Glutamatergic neuron (in vitro differentiated cells): Measurements from ENCODE around the gene CFAP74. TPM values are rescaled to one million over a fixed set of nuclear protein-coding genes. Genes with fewer than 3 reads are reported as not detected.

Experiments
- DNase-seq: peaks from one replicate; pipeline ENCODE4 v3.0.0; 2022
- H3K27ac Mint-ChIP-seq: one replicate; pipeline ENCODE4 v1.8.0; 2020; ENCODE audit warnings: mild to moderate bottlenecking, mixed read lengths, inconsistent platforms; ENCODE audit not compliant: unreplicated experiment
- H3K27me3 Mint-ChIP-seq: one replicate; pipeline ENCODE4 v1.8.0; 2020; ENCODE audit warnings: mild to moderate bottlenecking, moderate library complexity, mixed read lengths, inconsistent platforms; ENCODE audit not compliant: unreplicated experiment
- H3K36me3 Mint-ChIP-seq: one replicate; pipeline ENCODE4 v1.8.0; 2020; ENCODE audit warnings: mild to moderate bottlenecking, mixed read lengths, inconsistent platforms; ENCODE audit not compliant: unreplicated experiment
- H3K4me1 Mint-ChIP-seq: one replicate; pipeline ENCODE4 v1.8.0; 2020; ENCODE audit warnings: mild to moderate bottlenecking, low read depth, mixed read lengths, inconsistent platforms; ENCODE audit not compliant: unreplicated experiment
- H3K4me3 Mint-ChIP-seq: one replicate; pipeline ENCODE4 v1.8.0; 2020; ENCODE audit warnings: mild to moderate bottlenecking, mixed read lengths, inconsistent platforms; ENCODE audit not compliant: unreplicated experiment
- H3K9me3 Mint-ChIP-seq: one replicate; pipeline ENCODE4 v1.8.0; 2020; ENCODE audit warnings: mild to moderate bottlenecking, moderate library complexity, mixed read lengths, inconsistent platforms; ENCODE audit not compliant: unreplicated experiment
- CTCF ChIP-seq: fragments of 200-600 bp; sonication (generic); IDR thresholded peaks from one replicate; pipeline ENCODE4 v1.5.0; 2021; ENCODE audit not compliant: partially characterized antibody, unreplicated experiment
- total RNA-seq: library from RNA; stranded (reverse); fragmentation: NEBNext Ultra II Directional; extraction: Animal tissue kit (Norgen Biotek cat#: 25700); gene quantifications from one replicate; pipeline ENCODE4 v1.2.1, GENCODE V29; 2021; ENCODE audit not compliant: unreplicated experiment

The CFAP74 gene
- total RNA-seq, 1 donor from 2014 or later = not detected

DNA sequence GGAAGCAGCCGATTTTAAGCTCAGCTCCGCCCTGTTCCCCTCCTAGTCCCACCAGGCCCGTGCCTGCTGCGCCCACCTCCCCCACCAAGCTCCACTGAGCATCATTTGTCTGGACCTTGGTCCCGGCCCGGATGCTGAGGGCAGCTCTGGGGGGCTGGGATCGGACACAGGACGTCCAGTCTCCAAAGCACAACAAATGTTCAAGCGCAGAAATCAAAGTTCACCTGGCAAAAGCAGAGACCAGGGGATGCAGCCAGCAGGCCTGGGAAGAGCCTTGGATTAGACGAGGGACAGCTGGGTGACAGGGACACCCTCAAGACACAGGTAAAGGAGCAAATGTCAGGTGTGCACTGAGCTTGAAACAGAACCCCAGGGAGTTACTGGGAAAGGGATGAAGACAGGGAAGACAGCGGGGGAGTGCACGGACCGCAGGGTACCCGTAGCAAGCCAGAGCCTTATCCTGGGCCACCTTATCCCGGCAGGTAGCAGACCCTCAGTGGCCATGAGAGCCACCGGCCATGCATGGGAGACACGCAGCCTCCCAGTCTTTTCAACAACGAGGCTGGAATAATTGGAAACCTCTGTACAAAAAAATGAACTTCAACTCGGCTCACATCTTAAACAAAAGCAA lies 62.3 kb downstream of the CFAP74 start:
- no peak for TF ChIP-seq CTCF
- H3K27ac Mint-ChIP-seq = no peak overlapping the region
- no peaks in the 10 kb centered on the region for H3K9me3 Mint-ChIP-seq
- H3K27me3 Mint-ChIP-seq = peaks cover 5% of the 10 kb centered on the region
- DNase-seq = no peak
- H3K4me1 Mint-ChIP-seq = no peaks in the 10 kb centered on the region
- no peak overlapping the region for H3K4me3 Mint-ChIP-seq
- H3K36me3 Mint-ChIP-seq = no peaks in the 10 kb centered on the region

- no peak for DNase-seq
- no peak for TF ChIP-seq CTCF
- Mint-ChIP-seq H3K4me1 (no peaks in the 10 kb centered on the region), H3K4me3 (no peak overlapping the region), H3K27ac (no peak overlapping the region), H3K27me3 (peaks cover 7% of the 10 kb centered on the region), H3K9me3 (peaks cover 1% of the 10 kb centered on the region), H3K36me3 (no peaks in the 10 kb centered on the region)
Measured at GRCh38 chr1:1940123-1940425, 63.5 kb downstream of the CFAP74 start.

DNA sequence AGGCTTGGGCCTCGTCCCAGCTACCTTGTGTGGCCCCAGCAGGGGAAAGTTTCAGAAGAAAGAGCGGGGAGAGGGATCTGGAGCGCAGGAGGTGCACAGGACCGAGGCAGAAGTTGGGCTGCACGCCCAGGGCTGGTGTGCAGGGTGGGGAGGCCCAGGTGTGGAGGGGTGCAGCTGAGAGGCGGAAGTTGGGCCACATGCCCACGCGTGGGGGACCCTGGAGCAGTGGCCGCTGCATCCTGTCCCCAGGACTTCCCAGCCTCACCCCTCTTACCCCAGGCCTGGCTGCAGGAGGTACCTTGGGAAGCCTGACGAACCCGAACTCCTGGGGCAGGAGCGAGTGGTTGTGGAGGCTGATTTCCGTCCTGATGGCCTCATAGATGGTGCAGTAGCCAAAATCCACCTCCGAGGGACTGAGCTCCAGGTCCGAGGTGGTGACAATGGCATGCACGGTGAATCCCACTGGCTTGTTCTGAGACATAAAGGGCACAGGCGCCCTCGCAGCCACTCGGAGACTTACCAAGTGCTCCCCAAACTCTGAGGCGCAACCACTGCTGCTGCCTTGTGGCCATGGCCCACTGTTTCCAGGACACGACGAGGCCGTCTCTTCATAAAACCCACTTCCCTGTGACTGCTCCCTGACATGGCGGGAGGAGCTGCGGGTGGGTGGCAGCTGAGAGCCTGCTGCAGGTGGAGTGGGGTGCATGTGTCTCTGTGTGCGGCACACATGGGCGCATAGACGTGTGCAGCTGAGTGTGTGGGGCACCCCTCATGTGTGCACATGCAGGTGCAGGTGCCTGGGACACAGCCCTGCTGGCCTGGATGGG lies 64.1 kb downstream of the CFAP74 start:
- no peak overlapping the region for H3K4me3 Mint-ChIP-seq
- DNase-seq = no peak
- H3K36me3 Mint-ChIP-seq = no peaks in the 10 kb centered on the region
- H3K27ac Mint-ChIP-seq = no peak overlapping the region
- peaks cover 7% of the 10 kb centered on the region for H3K27me3 Mint-ChIP-seq
- H3K9me3 Mint-ChIP-seq = peaks cover 1% of the 10 kb centered on the region
- no peaks in the 10 kb centered on the region for H3K4me1 Mint-ChIP-seq
- no peak for TF ChIP-seq CTCF

DNA sequence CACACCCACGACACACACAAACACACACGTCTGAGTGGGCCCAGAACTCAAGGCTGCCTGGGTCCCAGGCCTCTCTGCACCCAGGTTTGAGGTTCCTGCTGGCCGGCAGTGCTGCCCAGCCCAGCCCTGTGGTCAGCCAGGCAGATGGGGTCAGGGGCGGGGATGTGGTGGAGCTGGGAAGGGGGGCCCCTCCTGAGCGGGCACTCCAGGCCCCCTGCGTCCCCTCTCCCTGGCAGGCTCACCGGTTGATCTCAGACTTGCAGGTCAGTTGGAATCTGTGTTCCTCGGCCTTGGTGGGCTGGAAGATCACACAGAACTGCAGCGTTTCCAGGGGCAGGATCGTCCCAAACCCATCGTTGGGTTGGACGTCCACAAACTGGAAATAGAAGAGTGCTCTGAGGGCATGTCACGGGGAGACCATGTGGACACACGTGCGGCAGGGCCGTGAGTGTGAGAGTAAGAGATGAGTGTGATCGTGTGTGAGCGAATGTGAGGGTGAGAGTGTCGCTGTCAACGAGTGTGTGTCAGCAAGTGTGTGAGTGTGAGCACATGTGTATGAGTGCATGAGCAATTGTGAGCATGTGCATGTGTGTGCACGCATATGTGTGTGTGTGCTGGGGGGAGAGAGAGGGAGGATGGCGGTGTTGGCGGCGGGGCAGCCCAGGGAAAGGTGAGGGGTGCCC lies 64.8 kb downstream of the CFAP74 start:
- no peak for TF ChIP-seq CTCF
- no peak for DNase-seq
- Mint-ChIP-seq H3K4me3 (no peak overlapping the region), H3K36me3 (no peaks in the 10 kb centered on the region), H3K27me3 (peaks cover 6% of the 10 kb centered on the region), H3K27ac (no peak overlapping the region), H3K4me1 (no peaks in the 10 kb centered on the region), H3K9me3 (peaks cover 1% of the 10 kb centered on the region)

GRCh38 chr1:1938276-1938573 lies 65.4 kb downstream of the CFAP74 start:
- Mint-ChIP-seq H3K4me3 (no peak overlapping the region), H3K27me3 (peaks cover 6% of the 10 kb centered on the region), H3K36me3 (no peaks in the 10 kb centered on the region), H3K4me1 (no peaks in the 10 kb centered on the region), H3K9me3 (peaks cover 1% of the 10 kb centered on the region), H3K27ac (no peak overlapping the region)
- no peak for TF ChIP-seq CTCF
- no peak for DNase-seq
